Endothelial cell (in vitro differentiated cells): ENCODE data around the gene VASH1. TPM values are rescaled to one million over a fixed set of nuclear protein-coding genes. Genes with fewer than 3 reads are reported as not detected.

Experiments used
- DNase-seq: peaks from one replicate; pipeline ENCODE4 v3.0.0; 2021; ENCODE audit warnings: low spot score
- H3K27ac Mint-ChIP-seq: one replicate; pipeline ENCODE4 v1.8.0; 2021; ENCODE audit warnings: mixed read lengths, inconsistent platforms; ENCODE audit not compliant: unreplicated experiment
- H3K27me3 Mint-ChIP-seq: one replicate; pipeline ENCODE4 v1.8.0; 2021; ENCODE audit warnings: mild to moderate bottlenecking, moderate library complexity, mixed read lengths, inconsistent platforms; ENCODE audit not compliant: unreplicated experiment
- H3K36me3 Mint-ChIP-seq: one replicate; pipeline ENCODE4 v1.8.0; 2021; ENCODE audit warnings: mild to moderate bottlenecking, low read depth, mixed read lengths, inconsistent platforms; ENCODE audit not compliant: unreplicated experiment
- H3K4me1 Mint-ChIP-seq: one replicate; pipeline ENCODE4 v1.8.0; 2021; ENCODE audit warnings: mild to moderate bottlenecking, mixed read lengths, inconsistent platforms; ENCODE audit not compliant: unreplicated experiment
- H3K4me3 Mint-ChIP-seq: one replicate; pipeline ENCODE4 v1.8.0; 2021; ENCODE audit warnings: mild to moderate bottlenecking, mixed read lengths, inconsistent platforms; ENCODE audit not compliant: unreplicated experiment
- H3K9me3 Mint-ChIP-seq: one replicate; pipeline ENCODE4 v1.8.0; 2021; ENCODE audit warnings: mixed read lengths, inconsistent platforms; ENCODE audit not compliant: unreplicated experiment
- CTCF ChIP-seq: fragments of 200-600 bp; sonication (generic); IDR thresholded peaks from one replicate; pipeline ENCODE4 v1.5.0; 2021; ENCODE audit warnings: antibody characterized with exemption; ENCODE audit not compliant: unreplicated experiment
- total RNA-seq: library from RNA; stranded (reverse); fragmentation: NEBNext Ultra II Directional; extraction: Animal tissue kit (Norgen Biotek cat#: 25700); gene quantifications from one replicate; pipeline ENCODE4 v1.2.1, GENCODE V29; 2021; ENCODE audit not compliant: unreplicated experiment

Gene VASH1
- total RNA-seq, 1 donor from 2014 or later = 166 TPM

- Mint-ChIP-seq H3K4me3 (no peak overlapping the region), H3K36me3 (peaks cover 27% of the 10 kb centered on the region), H3K4me1 (peaks cover 73% of the 10 kb centered on the region), H3K27me3 (peaks cover 18% of the 10 kb centered on the region), H3K27ac (peak overlapping the region; percentile 74), H3K9me3 (no peaks in the 10 kb centered on the region)
- no peak for TF ChIP-seq CTCF
- no peak for DNase-seq
Observed at GRCh38 chr14:76773188-76773885, 12.1 kb downstream of the VASH1 start.

GRCh38 chr14:76773956-76774820 lies 12.9 kb downstream of the VASH1 start:
- TF ChIP-seq CTCF = no peak
- Mint-ChIP-seq H3K36me3 (peaks cover 26% of the 10 kb centered on the region), H3K27ac (peak overlapping the region; percentile 75), H3K4me1 (peaks cover 67% of the 10 kb centered on the region), H3K27me3 (peaks cover 21% of the 10 kb centered on the region), H3K4me3 (no peak overlapping the region), H3K9me3 (no peaks in the 10 kb centered on the region)
- no peak for DNase-seq

- H3K27me3 Mint-ChIP-seq = peaks cover 21% of the 10 kb centered on the region
- H3K36me3 Mint-ChIP-seq = peaks cover 22% of the 10 kb centered on the region
- no peaks in the 10 kb centered on the region for H3K9me3 Mint-ChIP-seq
- DNase-seq = no peak
- H3K4me1 Mint-ChIP-seq = peaks cover 63% of the 10 kb centered on the region
- peak overlapping the region; percentile 92 for H3K27ac Mint-ChIP-seq
- no peak for TF ChIP-seq CTCF
- H3K4me3 Mint-ChIP-seq = peak overlapping the region; percentile 71
Observed at GRCh38 chr14:76774821-76775694, 13.8 kb downstream of the VASH1 start.

- no peak for DNase-seq
- H3K27ac Mint-ChIP-seq = no peak overlapping the region
- H3K4me1 Mint-ChIP-seq = peaks cover 69% of the 10 kb centered on the region
- no peak for TF ChIP-seq CTCF
- H3K4me3 Mint-ChIP-seq = no peak overlapping the region
- H3K27me3 Mint-ChIP-seq = peaks cover 26% of the 10 kb centered on the region
- peaks cover 28% of the 10 kb centered on the region for H3K36me3 Mint-ChIP-seq
- H3K9me3 Mint-ChIP-seq = no peaks in the 10 kb centered on the region
Observed at GRCh38 chr14:76775695-76776427, 14.6 kb downstream of the VASH1 start.
